Keratinocyte (primary cell): ENCODE data around the gene KLF11. TPM values are rescaled to one million over a fixed set of nuclear protein-coding genes. Genes with fewer than 3 reads are reported as not detected.

Experiments
- DNase-seq: peaks from one replicate; pipeline ENCODE4 v3.0.0-alpha.2; 2011; ENCODE audit warnings: low read depth, missing footprints, low spot score
- FAIRE-seq: peaks from 2 replicates; lab custom pipeline; 2011; peaks lifted over from hg19 to GRCh38; lab: Jason Lieb, UNC
- H2AFZ ChIP-seq: 2 replicates; pipeline ENCODE4 v1.6.0; 2012; ENCODE audit warnings: low read length, control low read depth, inconsistent platforms; ENCODE audit not compliant: control insufficient read depth
- H3K27ac ChIP-seq: 2 replicates; pipeline ENCODE4 v1.5.1; 2011; ENCODE audit warnings: low read length; ENCODE audit not compliant: control insufficient read depth, insufficient read depth
- H3K27me3 ChIP-seq: 3 replicates; pipeline ENCODE4 v1.6.0; 2011; ENCODE audit warnings: low read length; ENCODE audit not compliant: control insufficient read depth, insufficient read depth; ENCODE audit errors: extremely low read depth
- H3K36me3 ChIP-seq, 2 experiments: 2 replicates in 1 of 2; 3 replicates in 1 of 2; pipeline ENCODE4 v1.5.1; 2011; ENCODE audit warnings: low read length in 2 of 2, mild to moderate bottlenecking in 1 of 2; ENCODE audit not compliant: control insufficient read depth in 2 of 2, insufficient read depth in 2 of 2; ENCODE audit errors: extremely low read depth in 1 of 2
- H3K4me1 ChIP-seq: 3 replicates; pipeline ENCODE4 v1.5.1; 2011; ENCODE audit warnings: low read length; ENCODE audit not compliant: control insufficient read depth, insufficient read depth; ENCODE audit errors: extremely low read depth
- H3K4me2 ChIP-seq: 3 replicates; pipeline ENCODE4 v1.6.0; 2011; ENCODE audit warnings: low read depth, low read length; ENCODE audit not compliant: control insufficient read depth, insufficient read depth; ENCODE audit errors: extremely low read depth
- H3K4me3 ChIP-seq, 3 experiments: fragments of 200-600 bp in 1 of 3; sonication (generic) in 1 of 3; 2 replicates in 2 of 3; 3 replicates in 1 of 3; pipeline ENCODE4 v1.5.1; 2011 to 2016; ENCODE audit warnings: low read length in 3 of 3, mild to moderate bottlenecking in 3 of 3, control low read depth in 2 of 3, inconsistent platforms in 1 of 3, low read depth in 1 of 3, mixed read lengths in 1 of 3, mixed run types in 1 of 3, moderate library complexity in 1 of 3; ENCODE audit not compliant: control insufficient read depth in 2 of 3, insufficient read depth in 2 of 3; ENCODE audit errors: extremely low read depth in 1 of 3
- H3K79me2 ChIP-seq: 2 replicates; pipeline ENCODE4 v1.6.0; 2012; ENCODE audit warnings: low read length; ENCODE audit not compliant: control insufficient read depth, insufficient read depth
- H3K9ac ChIP-seq: 3 replicates; pipeline ENCODE4 v1.6.0; 2011; ENCODE audit warnings: low read length; ENCODE audit not compliant: control insufficient read depth, insufficient read depth; ENCODE audit errors: extremely low read depth
- H3K9me1 ChIP-seq: 3 replicates; pipeline ENCODE4 v1.6.0; 2011; ENCODE audit warnings: low read length; ENCODE audit not compliant: control insufficient read depth, insufficient read depth; ENCODE audit errors: extremely low read depth
- H3K9me3 ChIP-seq: 2 replicates; pipeline ENCODE4 v1.5.1; 2012; ENCODE audit warnings: low read depth, low read length; ENCODE audit not compliant: control insufficient read depth
- H4K20me1 ChIP-seq: 3 replicates; pipeline ENCODE4 v1.6.0; 2011; ENCODE audit warnings: low read length; ENCODE audit not compliant: control insufficient read depth, insufficient read depth; ENCODE audit errors: extremely low read depth
- EZH2 ChIP-seq: IDR thresholded peaks from one replicate; pipeline ENCODE4 v1.6.1; 2012; ENCODE audit warnings: inconsistent platforms, mild to moderate bottlenecking, low read length, moderate library complexity
- dilution Hi-C: fragments of 300-500 bp; cut with MboI; formaldehyde crosslinking; loops from one replicate; pipeline ENCODE4 v1.7.0; 2020; ENCODE audit warnings: low sequenced_read_pairs; ENCODE audit not compliant: extremely low pct_ligation_motif_present
- polyA plus RNA-seq, 5 experiments: library from polyadenylated mRNA; depleted of rRNA in 3 of 5; stranded (reverse) in 3 of 5; stranded (forward) in 1 of 5; unstranded in 1 of 5; fragments of >200 nt; gene quantifications; 1 replicate in 1 of 5; 2 replicates in 3 of 5; 3 replicates in 1 of 5; pipeline versions ENCODE4 v1.2.1 to v1.2.3, GENCODE V29; 2011 to 2012; ENCODE audit warnings: missing spikeins in 2 of 5, low read depth in 1 of 5, low replicate concordance in 1 of 5
- TF ChIP-seq, protein P1 (sequence below), 3 experiments: IDR thresholded peaks in 1 of 3; conservative IDR thresholded peaks in 1 of 3; optimal IDR thresholded peaks in 1 of 3; 2 replicates in 2 of 3; 3 replicates in 1 of 3; pipeline versions ENCODE3 to v1.5.1; 2011; ENCODE audit warnings: low read length in 3 of 3, mild to moderate bottlenecking in 3 of 3, moderate library complexity in 2 of 3, control low read depth in 1 of 3, inconsistent platforms in 1 of 3; ENCODE audit not compliant: insufficient read depth in 2 of 3; ENCODE audit errors: extremely low read depth in 1 of 3

KLF11 gene
- polyA plus RNA-seq, 1 donor (not counting 4 experiments of a cell fraction or from before 2014, with no cell fraction given) = 7.0 TPM

DNA sequence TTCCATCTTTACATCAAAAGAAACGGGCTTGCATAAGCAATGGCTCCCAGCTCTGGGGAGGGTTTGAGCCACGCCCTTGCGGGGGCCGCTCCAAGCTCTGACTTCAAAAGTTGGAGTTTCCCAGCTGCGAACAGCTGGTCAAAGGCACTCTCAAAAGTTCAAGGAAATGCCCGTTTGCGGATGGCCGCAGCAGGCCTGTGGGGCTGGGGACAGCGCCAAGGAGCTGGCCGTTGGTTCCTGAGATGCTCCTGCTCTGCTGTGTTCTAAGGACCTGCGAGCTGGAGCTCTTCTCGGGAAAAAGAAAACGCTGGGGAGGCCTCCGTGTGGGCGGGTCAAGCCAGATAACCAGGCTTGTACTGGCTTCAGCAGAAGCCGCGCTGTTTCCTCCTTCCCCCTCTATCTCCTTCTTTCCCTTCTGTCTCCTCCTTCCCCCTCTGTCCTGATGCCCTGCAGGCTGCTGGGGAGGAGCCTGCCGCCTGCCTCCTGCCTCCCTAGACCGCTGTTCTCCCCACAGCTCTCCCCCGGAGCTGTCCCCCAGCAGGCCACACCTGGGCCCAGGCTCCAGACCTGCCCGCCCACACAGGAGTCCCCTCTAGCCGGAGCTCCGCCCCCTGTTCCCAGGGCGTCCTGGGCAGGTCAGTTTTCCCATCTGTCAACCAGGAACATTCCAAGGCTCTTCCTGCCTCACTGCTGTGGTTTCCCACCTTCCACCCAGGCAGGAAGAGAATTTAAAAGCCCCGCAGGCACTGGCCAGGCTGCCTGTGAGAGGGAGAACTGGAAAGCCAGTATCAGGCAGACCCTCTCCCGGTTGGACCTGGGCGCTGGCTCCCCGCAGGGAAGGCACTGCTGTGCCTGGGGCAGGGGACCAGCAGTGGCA is 14.1 kb downstream of the KLF11 start:
- peak overlapping the region; percentile 73 for H3K27ac ChIP-seq
- peaks cover 15% of the 10 kb centered on the region for H3K4me1 ChIP-seq
- H3K36me3 ChIP-seq = peaks cover 0 to 3% of the 10 kb centered on the region in 2 experiments
- H3K79me2 ChIP-seq = no peaks in the 10 kb centered on the region
- no peaks in the 10 kb centered on the region for H4K20me1 ChIP-seq
- H3K9me3 ChIP-seq = no peaks in the 10 kb centered on the region
- FAIRE-seq (peak; percentile 34), DNase-seq (peak; percentile 84)
- H3K9ac ChIP-seq = peak overlapping the region; percentile 75
- H3K27me3 ChIP-seq = no peaks in the 10 kb centered on the region
- H3K4me2 ChIP-seq = peak overlapping the region; percentile 90
- H3K4me3 ChIP-seq = peak overlapping the region; percentile 7 to 59 (median 57)
- TF ChIP-seq EZH2 = no peak
- TF ChIP-seq, protein P1, sequence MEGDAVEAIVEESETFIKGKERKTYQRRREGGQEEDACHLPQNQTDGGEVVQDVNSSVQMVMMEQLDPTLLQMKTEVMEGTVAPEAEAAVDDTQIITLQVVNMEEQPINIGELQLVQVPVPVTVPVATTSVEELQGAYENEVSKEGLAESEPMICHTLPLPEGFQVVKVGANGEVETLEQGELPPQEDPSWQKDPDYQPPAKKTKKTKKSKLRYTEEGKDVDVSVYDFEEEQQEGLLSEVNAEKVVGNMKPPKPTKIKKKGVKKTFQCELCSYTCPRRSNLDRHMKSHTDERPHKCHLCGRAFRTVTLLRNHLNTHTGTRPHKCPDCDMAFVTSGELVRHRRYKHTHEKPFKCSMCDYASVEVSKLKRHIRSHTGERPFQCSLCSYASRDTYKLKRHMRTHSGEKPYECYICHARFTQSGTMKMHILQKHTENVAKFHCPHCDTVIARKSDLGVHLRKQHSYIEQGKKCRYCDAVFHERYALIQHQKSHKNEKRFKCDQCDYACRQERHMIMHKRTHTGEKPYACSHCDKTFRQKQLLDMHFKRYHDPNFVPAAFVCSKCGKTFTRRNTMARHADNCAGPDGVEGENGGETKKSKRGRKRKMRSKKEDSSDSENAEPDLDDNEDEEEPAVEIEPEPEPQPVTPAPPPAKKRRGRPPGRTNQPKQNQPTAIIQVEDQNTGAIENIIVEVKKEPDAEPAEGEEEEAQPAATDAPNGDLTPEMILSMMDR (optimal IDR thresholded peaks at IDR 0.05 in 1 of 3, IDR thresholded peaks at IDR 0.05 in 1 of 3, conservative IDR thresholded peaks at IDR 0.05 in 1 of 3; ENCODE audit: extremely low read depth in 1 of 3, insufficient read depth in 2 of 3, low read length in 3 of 3) = no peak
- H2AFZ ChIP-seq = peak overlapping the region; percentile 86
- dilution Hi-C loops = no loop called here
- no peaks in the 10 kb centered on the region for H3K9me1 ChIP-seq

DNA sequence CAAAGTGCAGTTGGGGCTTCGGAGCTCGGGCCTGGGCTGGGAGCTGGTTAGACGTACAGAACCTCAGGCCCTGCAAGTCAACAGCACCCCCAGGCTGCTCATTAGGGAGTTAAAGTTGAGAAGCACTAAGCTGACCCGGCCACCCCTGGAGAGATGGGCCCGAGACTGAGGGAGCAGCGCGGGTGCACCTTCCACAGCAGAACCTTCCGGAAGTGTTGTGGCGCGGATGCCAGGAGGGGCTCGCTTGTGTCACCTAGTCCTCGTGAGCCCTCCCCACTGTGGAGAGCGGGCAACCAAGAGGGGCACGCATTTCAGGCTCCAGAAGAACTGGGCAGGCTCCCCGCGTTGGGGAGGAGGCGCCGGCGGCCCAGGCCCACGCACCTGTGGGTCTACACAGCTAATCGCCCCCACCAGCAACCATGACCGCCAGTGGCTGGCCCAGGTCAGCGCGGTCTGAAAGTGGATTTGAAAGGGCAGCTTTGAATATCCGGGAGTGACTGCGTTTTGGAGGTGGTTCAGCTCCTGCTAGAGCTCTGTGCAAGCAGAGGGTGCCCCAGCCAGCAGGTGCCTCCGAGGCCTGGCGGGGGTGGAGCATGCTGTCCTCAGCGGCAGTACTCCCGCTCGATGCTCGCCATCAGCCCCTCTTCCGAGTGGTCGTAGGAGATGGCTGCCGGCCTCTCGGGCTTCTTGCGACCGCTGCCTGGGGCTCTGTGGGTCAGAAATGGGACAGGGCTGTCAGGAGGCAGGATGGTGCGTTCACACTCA is 15.1 kb downstream of the KLF11 start:
- H3K9ac ChIP-seq = peak overlapping the region; percentile 75

More for the DNA sequence above, 15.1 kb downstream of the KLF11 start:
- no peaks in the 10 kb centered on the region for H3K79me2 ChIP-seq
- H3K9me1 ChIP-seq = no peaks in the 10 kb centered on the region
- H3K27me3 ChIP-seq = no peaks in the 10 kb centered on the region
- DNase-seq = no peak
- H3K9me3 ChIP-seq = no peaks in the 10 kb centered on the region
- FAIRE-seq = no peak
- dilution Hi-C loops = no loop called here
- peak overlapping the region; percentile 90 for H3K4me2 ChIP-seq
- H4K20me1 ChIP-seq = no peaks in the 10 kb centered on the region
- no peak overlapping the region for H2AFZ ChIP-seq
- TF ChIP-seq, protein P1 (optimal IDR thresholded peaks at IDR 0.05 in 1 of 3, IDR thresholded peaks at IDR 0.05 in 1 of 3, conservative IDR thresholded peaks at IDR 0.05 in 1 of 3; ENCODE audit: extremely low read depth in 1 of 3, insufficient read depth in 2 of 3, low read length in 3 of 3) = no peak
- TF ChIP-seq EZH2 = no peak
- H3K4me1 ChIP-seq = peaks cover 15% of the 10 kb centered on the region
- H3K4me3 ChIP-seq = no peak overlapping the region
- no peaks in the 10 kb centered on the region for H3K36me3 ChIP-seq
- H3K27ac ChIP-seq = no peak overlapping the region
